Fibroblast of lung (primary cell): Measurements from ENCODE around the gene GREM2. TPM values are rescaled to one million over a fixed set of nuclear protein-coding genes. Genes with fewer than 3 reads are reported as not detected.

Experiments
- DNase-seq, 2 donors: peaks; one replicate each; pipeline versions ENCODE4 v3.0.0 to v3.0.0-alpha.2; 2010; ENCODE audit warnings: low read depth in 2 of 2
- H2AFZ ChIP-seq: 2 replicates; pipeline ENCODE4 v1.5.1; 2012; ENCODE audit warnings: low read length, control low read depth, inconsistent platforms
- H3K27ac ChIP-seq: 2 replicates; pipeline ENCODE4 v1.5.1; 2011; ENCODE audit warnings: low read length, control low read depth; ENCODE audit not compliant: insufficient read depth
- H3K27me3 ChIP-seq: 2 replicates; pipeline ENCODE4 v1.5.1; 2011; ENCODE audit warnings: mild to moderate bottlenecking, low read length; ENCODE audit not compliant: control insufficient read depth, insufficient read depth
- H3K36me3 ChIP-seq: 2 replicates; pipeline ENCODE4 v1.5.1; 2011; ENCODE audit warnings: low read length; ENCODE audit not compliant: control insufficient read depth, insufficient read depth
- H3K4me1 ChIP-seq: 2 replicates; pipeline ENCODE4 v1.5.1; 2011; ENCODE audit warnings: low read length; ENCODE audit not compliant: control insufficient read depth, insufficient read depth; ENCODE audit errors: extremely low read depth
- H3K4me2 ChIP-seq: 2 replicates; pipeline ENCODE4 v1.5.1; 2011; ENCODE audit warnings: low read length, control low read depth; ENCODE audit not compliant: insufficient read depth; ENCODE audit errors: extremely low read depth
- H3K4me3 ChIP-seq, 4 experiments: fragments of 200-600 bp in 1 of 4; sonication (generic) in 1 of 4; replicated peaks in 1 of 4; 2 replicates each; pipeline ENCODE4 v1.5.1; 2011 to 2016; ENCODE audit warnings: low read length in 4 of 4, low read depth in 3 of 4, mild to moderate bottlenecking in 3 of 4, control low read depth in 2 of 4, inconsistent platforms in 1 of 4, mixed read lengths in 1 of 4; ENCODE audit not compliant: insufficient read depth in 1 of 4; ENCODE audit errors: control extremely low read depth in 1 of 4
- H3K79me2 ChIP-seq: 2 replicates; pipeline ENCODE4 v1.5.1; 2012; ENCODE audit warnings: mild to moderate bottlenecking, low read length, inconsistent platforms; ENCODE audit not compliant: control insufficient read depth, insufficient read depth
- H3K9ac ChIP-seq: 2 replicates; pipeline ENCODE4 v1.5.1; 2011; ENCODE audit warnings: mild to moderate bottlenecking, low read length, control low read depth; ENCODE audit not compliant: insufficient read depth
- H3K9me3 ChIP-seq: 2 replicates; pipeline ENCODE4 v1.5.1; 2012; ENCODE audit warnings: low read depth, low read length; ENCODE audit not compliant: control insufficient read depth, insufficient read depth
- H4K20me1 ChIP-seq: 2 replicates; pipeline ENCODE4 v1.5.1; 2011; ENCODE audit warnings: low read length; ENCODE audit not compliant: control insufficient read depth, insufficient read depth; ENCODE audit errors: extremely low read depth
- EZH2 ChIP-seq: IDR thresholded peaks from 2 replicates; pipeline ENCODE4 v1.5.1; 2012; ENCODE audit warnings: low read length, control low read depth, mild to moderate bottlenecking; ENCODE audit errors: missing control alignments
- polyA plus RNA-seq, 2 donors: library from polyadenylated mRNA; depleted of rRNA in 1 of 2; stranded (reverse) in 1 of 2; unstranded in 1 of 2; fragments of >200 nt; gene quantifications; 2 replicates each; pipeline ENCODE4 v1.2.1, GENCODE V29; 2011 to 2012; ENCODE audit warnings: missing spikeins in 1 of 2
- total RNA-seq: library from RNA; depleted of rRNA; stranded (reverse); fragments of >200 nt; gene quantifications from 2 replicates; pipeline ENCODE4 v1.2.1, GENCODE V29; 2014
- TF ChIP-seq, protein P1 (sequence below), 2 donors: IDR thresholded peaks in 1 of 2; conservative IDR thresholded peaks in 1 of 2; 1 replicate in 1 of 2; 2 replicates in 1 of 2; pipeline ENCODE4 v1.5.1; 2011 to 2012; ENCODE audit warnings: low read length in 2 of 2, control low read depth in 1 of 2, inconsistent platforms in 1 of 2, low read depth in 1 of 2, mild to moderate bottlenecking in 1 of 2

Gene GREM2
- total and polyA plus RNA-seq, 2 donors (not counting 1 experiment from before 2014, with no cell fraction given), result 6.9 to 21.1 TPM

GRCh38 chr1:240582953-240583352, 29.0 kb downstream of the GREM2 start:
- Histone ChIP-seq H3K4me1 (no peaks in the 10 kb centered on the region), H3K9ac (no peak overlapping the region), H3K27me3 (no peaks in the 10 kb centered on the region), H3K36me3 (no peaks in the 10 kb centered on the region), H3K4me2 (peak overlapping the region; percentile 40), H4K20me1 (no peaks in the 10 kb centered on the region), H2AFZ (peak overlapping the region; percentile 26), H3K9me3 (no peaks in the 10 kb centered on the region), H3K4me3 (no peak overlapping the region), H3K79me2 (no peaks in the 10 kb centered on the region), H3K27ac (no peak overlapping the region)
- TF ChIP-seq EZH2, result no peak
- TF ChIP-seq, protein P1, sequence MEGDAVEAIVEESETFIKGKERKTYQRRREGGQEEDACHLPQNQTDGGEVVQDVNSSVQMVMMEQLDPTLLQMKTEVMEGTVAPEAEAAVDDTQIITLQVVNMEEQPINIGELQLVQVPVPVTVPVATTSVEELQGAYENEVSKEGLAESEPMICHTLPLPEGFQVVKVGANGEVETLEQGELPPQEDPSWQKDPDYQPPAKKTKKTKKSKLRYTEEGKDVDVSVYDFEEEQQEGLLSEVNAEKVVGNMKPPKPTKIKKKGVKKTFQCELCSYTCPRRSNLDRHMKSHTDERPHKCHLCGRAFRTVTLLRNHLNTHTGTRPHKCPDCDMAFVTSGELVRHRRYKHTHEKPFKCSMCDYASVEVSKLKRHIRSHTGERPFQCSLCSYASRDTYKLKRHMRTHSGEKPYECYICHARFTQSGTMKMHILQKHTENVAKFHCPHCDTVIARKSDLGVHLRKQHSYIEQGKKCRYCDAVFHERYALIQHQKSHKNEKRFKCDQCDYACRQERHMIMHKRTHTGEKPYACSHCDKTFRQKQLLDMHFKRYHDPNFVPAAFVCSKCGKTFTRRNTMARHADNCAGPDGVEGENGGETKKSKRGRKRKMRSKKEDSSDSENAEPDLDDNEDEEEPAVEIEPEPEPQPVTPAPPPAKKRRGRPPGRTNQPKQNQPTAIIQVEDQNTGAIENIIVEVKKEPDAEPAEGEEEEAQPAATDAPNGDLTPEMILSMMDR (conservative IDR thresholded peaks at IDR 0.05 in 1 of 2, IDR thresholded peaks at IDR 0.05 in 1 of 2; ENCODE audit: low read depth in 1 of 2, low read length in 2 of 2), result no peak
- peak in 1 of 2 donors; percentile 12 for DNase-seq

DNA sequence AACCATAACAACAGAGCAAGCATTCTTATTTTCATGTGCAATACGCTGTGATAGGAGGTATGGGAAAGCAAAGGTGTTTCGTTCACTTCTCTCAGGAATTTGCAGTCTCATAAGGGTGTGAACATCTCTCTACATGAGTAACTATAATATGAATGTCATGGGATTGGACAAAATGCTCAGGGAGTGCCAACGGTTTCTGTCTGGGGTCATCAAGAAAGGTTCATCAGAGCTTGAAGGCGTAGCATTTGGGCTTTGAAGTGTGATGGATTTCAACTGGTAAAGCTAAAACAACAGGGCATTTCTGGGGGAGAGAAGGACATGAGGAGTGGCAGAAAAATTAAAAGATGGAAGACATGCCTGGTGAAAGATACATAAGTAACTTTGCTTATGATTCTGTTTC, 32.4 kb downstream of the GREM2 start:
- H3K79me2 ChIP-seq, result no peaks in the 10 kb centered on the region
- DNase-seq, result no peak
- no peak overlapping the region for H3K27ac ChIP-seq
- no peak overlapping the region for H3K4me3 ChIP-seq
- TF ChIP-seq, protein P1 (conservative IDR thresholded peaks at IDR 0.05 in 1 of 2, IDR thresholded peaks at IDR 0.05 in 1 of 2; ENCODE audit: low read depth in 1 of 2, low read length in 2 of 2), result no peak
- TF ChIP-seq EZH2, result no peak
- H3K36me3 ChIP-seq, result no peaks in the 10 kb centered on the region
- no peak overlapping the region for H3K9ac ChIP-seq
- no peaks in the 10 kb centered on the region for H4K20me1 ChIP-seq
- H3K4me1 ChIP-seq, result no peaks in the 10 kb centered on the region
- H2AFZ ChIP-seq, result no peak overlapping the region
- no peaks in the 10 kb centered on the region for H3K9me3 ChIP-seq
- H3K4me2 ChIP-seq, result no peak overlapping the region
- H3K27me3 ChIP-seq, result no peaks in the 10 kb centered on the region

GRCh38 chr1:240577095-240577494, 34.9 kb downstream of the GREM2 start:
- no peak for DNase-seq
- Histone ChIP-seq H3K36me3 (no peaks in the 10 kb centered on the region), H2AFZ (no peak overlapping the region), H3K4me3 (peak overlapping the region in 2 of 4 experiments; percentile 4 to 57), H3K9me3 (no peaks in the 10 kb centered on the region), H3K9ac (no peak overlapping the region), H3K27me3 (no peaks in the 10 kb centered on the region), H4K20me1 (no peaks in the 10 kb centered on the region), H3K4me2 (peak overlapping the region; percentile 26), H3K79me2 (no peaks in the 10 kb centered on the region), H3K4me1 (no peaks in the 10 kb centered on the region), H3K27ac (peak overlapping the region; percentile 18)
- TF ChIP-seq EZH2, result no peak
- TF ChIP-seq, protein P1 (conservative IDR thresholded peaks at IDR 0.05 in 1 of 2, IDR thresholded peaks at IDR 0.05 in 1 of 2; ENCODE audit: low read depth in 1 of 2, low read length in 2 of 2), result no peak
